SK-N-SH treated with all-trans-retinoic acid at 6 μM for 48 hours (cell line): ENCODE data around the gene MAPK4.

Experiments used
- ATAC-seq: fragments of 200-7000 bp; cut with Tn5 transposase; 3 replicates; pipeline ENCODE4 v1.9.1; 2020; ENCODE audit warnings: mild to moderate bottlenecking, moderate library complexity
- ARNTL ChIP-seq: fragments of 450-650 bp; formaldehyde crosslinking; IDR thresholded peaks from 2 replicates; pipeline ENCODE4 v1.5.0; 2020; ENCODE audit warnings: low read depth, mild to moderate bottlenecking, moderate library complexity, borderline replicate concordance
- BACH2 ChIP-seq: fragments of 250-450 bp; sonication (Bioruptor Pico); IDR thresholded peaks from 2 replicates; pipeline ENCODE4 v1.9.0; 2021; ENCODE audit warnings: mild to moderate bottlenecking, borderline replicate concordance
- CSDC2 ChIP-seq: fragments of 250-450 bp; sonication (Bioruptor Pico); IDR thresholded peaks from 2 replicates; pipeline ENCODE4 v1.5.0; 2020; ENCODE audit warnings: mild to moderate bottlenecking, moderate library complexity
- ESRRG ChIP-seq: fragments of 250-450 bp; sonication (Bioruptor Pico); IDR thresholded peaks from 2 replicates; pipeline ENCODE4 v1.6.1; 2021; ENCODE audit warnings: mild to moderate bottlenecking
- GLIS3 ChIP-seq: fragments of 250-450 bp; sonication (Bioruptor Pico); IDR thresholded peaks from 2 replicates; pipeline ENCODE4 v1.5.0; 2020; ENCODE audit warnings: mild to moderate bottlenecking, moderate library complexity
- ISL1 ChIP-seq: fragments of 250-450 bp; sonication (Bioruptor Pico); IDR thresholded peaks from 2 replicates; pipeline ENCODE4 v2.1.2; 2022; ENCODE audit warnings: mild to moderate bottlenecking, moderate library complexity
- OSR1 ChIP-seq: fragments of 250-450 bp; sonication (Bioruptor Pico); IDR thresholded peaks from 2 replicates; pipeline ENCODE4 v1.8.0; 2022; ENCODE audit warnings: moderate library complexity, mild to moderate bottlenecking, inconsistent platforms
- PPARA ChIP-seq: fragments of 250-450 bp; sonication (Bioruptor Pico); IDR thresholded peaks from 2 replicates; pipeline ENCODE4 v1.5.0; 2020; ENCODE audit warnings: mild to moderate bottlenecking, borderline replicate concordance
- RARB ChIP-seq: fragments of 250-450 bp; sonication (Bioruptor Pico); IDR thresholded peaks from 2 replicates; pipeline ENCODE4 v1.8.0; 2021; ENCODE audit warnings: mild to moderate bottlenecking, moderate library complexity
- SNAI2 ChIP-seq: fragments of 250-450 bp; sonication (Bioruptor Pico); IDR thresholded peaks from 2 replicates; pipeline ENCODE4 v1.5.0; 2020; ENCODE audit warnings: mild to moderate bottlenecking, moderate library complexity
- TCF4 ChIP-seq: fragments of 250-450 bp; sonication (Bioruptor Pico); IDR thresholded peaks from 2 replicates; pipeline ENCODE4 v1.8.0; 2021; ENCODE audit warnings: mild to moderate bottlenecking, moderate library complexity, borderline replicate concordance
- TOX ChIP-seq: fragments of 250-450 bp; sonication (Bioruptor Pico); IDR thresholded peaks from 2 replicates; pipeline ENCODE4 v1.8.0; 2021; ENCODE audit warnings: mild to moderate bottlenecking, moderate library complexity, borderline replicate concordance
- ZC3H10 ChIP-seq: fragments of 250-450 bp; sonication (Bioruptor Pico); IDR thresholded peaks from 2 replicates; pipeline ENCODE4 v1.5.1; 2021; ENCODE audit warnings: mild to moderate bottlenecking, moderate library complexity
- ZFP3 ChIP-seq: fragments of 250-450 bp; sonication (Bioruptor Pico); IDR thresholded peaks from 2 replicates; pipeline ENCODE4 v1.5.0; 2020; ENCODE audit warnings: mild to moderate bottlenecking, moderate library complexity
- ZNF565 ChIP-seq: fragments of 450-650 bp; formaldehyde crosslinking; conservative IDR thresholded peaks from 2 replicates; pipeline ENCODE4 v1.5.0; 2020; ENCODE audit warnings: low read depth, mild to moderate bottlenecking, moderate library complexity
- ZNF70 ChIP-seq: fragments of 450-650 bp; formaldehyde crosslinking; IDR thresholded peaks from 2 replicates; pipeline ENCODE4 v1.5.0; 2020; ENCODE audit warnings: mild to moderate bottlenecking, moderate library complexity
- ZNF8 ChIP-seq: fragments of 450-650 bp; formaldehyde crosslinking; IDR thresholded peaks from 2 replicates; pipeline ENCODE4 v1.5.0; 2020; ENCODE audit warnings: mild to moderate bottlenecking, moderate library complexity
- TF ChIP-seq, protein P1 (sequence below): fragments of 250-450 bp; sonication (Bioruptor Pico); IDR thresholded peaks from 2 replicates; pipeline ENCODE4 v1.8.0; 2021; ENCODE audit warnings: low read depth, mild to moderate bottlenecking, moderate library complexity, borderline replicate concordance
- TF ChIP-seq, protein P2 (sequence below): fragments of 250-450 bp; sonication (Bioruptor Pico); IDR thresholded peaks from 2 replicates; pipeline ENCODE4 v1.8.0; 2020; ENCODE audit warnings: mild to moderate bottlenecking, moderate library complexity, borderline replicate concordance
- TF ChIP-seq, protein P3 (sequence below): fragments of 250-450 bp; sonication (Bioruptor Pico); IDR thresholded peaks from 2 replicates; pipeline ENCODE4 v1.5.1; 2020; ENCODE audit warnings: low read depth, mild to moderate bottlenecking, moderate library complexity
- TF ChIP-seq, protein P4 (sequence below): fragments of 250-450 bp; sonication (Bioruptor Pico); IDR thresholded peaks from 2 replicates; pipeline ENCODE4 v1.5.1; 2021; ENCODE audit warnings: mild to moderate bottlenecking, moderate library complexity

The MAPK4 gene

DNA sequence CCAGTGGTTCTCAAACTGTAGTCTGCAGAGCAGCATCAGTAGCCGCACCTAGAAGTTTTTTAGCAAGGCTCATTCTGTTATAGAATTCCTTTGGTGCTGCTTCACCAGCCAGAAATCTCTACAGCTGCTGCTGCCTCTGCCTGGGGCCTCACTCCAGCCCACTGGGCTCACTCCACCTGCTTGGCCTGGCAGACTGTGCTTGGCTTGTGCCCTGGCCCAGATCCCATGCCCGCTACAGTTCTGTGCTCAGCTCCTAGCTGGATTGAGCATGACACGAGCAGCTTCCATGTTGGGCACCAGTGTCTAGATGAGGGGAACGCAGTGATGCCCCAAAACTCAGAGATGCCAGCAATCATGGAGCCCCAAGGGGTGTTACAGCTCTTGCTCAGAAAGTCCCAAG lies 22.6 kb downstream of the MAPK4 start:
- ATAC-seq = no peak
- TF ChIP-seq BACH2 (no peak), SNAI2 (CRISPR knock-in tag) (no peak), ZNF70 (no peak), ESRRG (CRISPR knock-in tag) (no peak), ZFP3 (no peak), ZNF8 (CRISPR knock-in tag) (no peak), ARNTL (CRISPR knock-in tag) (no peak), ISL1 (no peak), PPARA (CRISPR knock-in tag) (no peak)
- TF ChIP-seq, protein P1, sequence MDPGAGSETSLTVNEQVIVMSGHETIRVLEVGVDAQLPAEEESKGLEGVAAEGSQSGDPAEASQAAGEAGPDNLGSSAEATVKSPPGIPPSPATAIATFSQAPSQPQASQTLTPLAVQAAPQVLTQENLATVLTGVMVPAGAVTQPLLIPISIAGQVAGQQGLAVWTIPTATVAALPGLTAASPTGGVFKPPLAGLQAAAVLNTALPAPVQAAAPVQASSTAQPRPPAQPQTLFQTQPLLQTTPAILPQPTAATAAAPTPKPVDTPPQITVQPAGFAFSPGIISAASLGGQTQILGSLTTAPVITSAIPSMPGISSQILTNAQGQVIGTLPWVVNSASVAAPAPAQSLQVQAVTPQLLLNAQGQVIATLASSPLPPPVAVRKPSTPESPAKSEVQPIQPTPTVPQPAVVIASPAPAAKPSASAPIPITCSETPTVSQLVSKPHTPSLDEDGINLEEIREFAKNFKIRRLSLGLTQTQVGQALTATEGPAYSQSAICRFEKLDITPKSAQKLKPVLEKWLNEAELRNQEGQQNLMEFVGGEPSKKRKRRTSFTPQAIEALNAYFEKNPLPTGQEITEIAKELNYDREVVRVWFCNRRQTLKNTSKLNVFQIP = no peak
- TF ChIP-seq, protein P2, sequence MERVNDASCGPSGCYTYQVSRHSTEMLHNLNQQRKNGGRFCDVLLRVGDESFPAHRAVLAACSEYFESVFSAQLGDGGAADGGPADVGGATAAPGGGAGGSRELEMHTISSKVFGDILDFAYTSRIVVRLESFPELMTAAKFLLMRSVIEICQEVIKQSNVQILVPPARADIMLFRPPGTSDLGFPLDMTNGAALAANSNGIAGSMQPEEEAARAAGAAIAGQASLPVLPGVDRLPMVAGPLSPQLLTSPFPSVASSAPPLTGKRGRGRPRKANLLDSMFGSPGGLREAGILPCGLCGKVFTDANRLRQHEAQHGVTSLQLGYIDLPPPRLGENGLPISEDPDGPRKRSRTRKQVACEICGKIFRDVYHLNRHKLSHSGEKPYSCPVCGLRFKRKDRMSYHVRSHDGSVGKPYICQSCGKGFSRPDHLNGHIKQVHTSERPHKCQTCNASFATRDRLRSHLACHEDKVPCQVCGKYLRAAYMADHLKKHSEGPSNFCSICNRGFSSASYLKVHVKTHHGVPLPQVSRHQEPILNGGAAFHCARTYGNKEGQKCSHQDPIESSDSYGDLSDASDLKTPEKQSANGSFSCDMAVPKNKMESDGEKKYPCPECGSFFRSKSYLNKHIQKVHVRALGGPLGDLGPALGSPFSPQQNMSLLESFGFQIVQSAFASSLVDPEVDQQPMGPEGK (CRISPR knock-in tag) = no peak
- TF ChIP-seq, protein P3, sequence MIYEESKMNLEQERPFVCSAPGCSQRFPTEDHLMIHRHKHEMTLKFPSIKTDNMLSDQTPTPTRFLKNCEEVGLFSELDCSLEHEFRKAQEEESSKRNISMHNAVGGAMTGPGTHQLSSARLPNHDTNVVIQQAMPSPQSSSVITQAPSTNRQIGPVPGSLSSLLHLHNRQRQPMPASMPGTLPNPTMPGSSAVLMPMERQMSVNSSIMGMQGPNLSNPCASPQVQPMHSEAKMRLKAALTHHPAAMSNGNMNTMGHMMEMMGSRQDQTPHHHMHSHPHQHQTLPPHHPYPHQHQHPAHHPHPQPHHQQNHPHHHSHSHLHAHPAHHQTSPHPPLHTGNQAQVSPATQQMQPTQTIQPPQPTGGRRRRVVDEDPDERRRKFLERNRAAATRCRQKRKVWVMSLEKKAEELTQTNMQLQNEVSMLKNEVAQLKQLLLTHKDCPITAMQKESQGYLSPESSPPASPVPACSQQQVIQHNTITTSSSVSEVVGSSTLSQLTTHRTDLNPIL (CRISPR knock-in tag) = no peak

DNA sequence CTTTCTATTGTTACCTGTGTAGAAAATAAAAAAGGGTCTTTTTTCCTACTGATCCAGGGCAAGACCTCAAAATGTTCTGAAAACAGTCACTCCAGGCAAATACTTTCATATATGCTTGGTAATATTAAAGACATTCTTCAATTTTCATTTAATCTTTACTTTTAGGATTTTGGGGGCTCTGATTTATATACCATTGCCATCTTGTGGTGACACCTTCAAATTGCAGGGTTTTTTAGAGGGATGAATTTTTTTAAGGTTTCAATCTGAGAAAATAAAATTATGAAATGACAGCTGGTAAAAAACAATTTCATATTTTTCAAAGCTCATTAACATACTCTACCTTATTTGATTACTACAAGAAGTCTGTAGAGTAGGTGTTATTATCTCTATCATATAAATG lies 26.8 kb downstream of the MAPK4 start:
- no peak for ATAC-seq
- no peak for TF ChIP-seq GLIS3 (CRISPR knock-in tag)
- TF ChIP-seq RARB = no peak
- no peak for TF ChIP-seq TOX (CRISPR knock-in tag)
- TF ChIP-seq ESRRG (CRISPR knock-in tag) = no peak
- TF ChIP-seq OSR1 (CRISPR knock-in tag) = no peak
- no peak for TF ChIP-seq BACH2
- no peak for TF ChIP-seq ZC3H10
- TF ChIP-seq ZFP3 = no peak
- no peak for TF ChIP-seq TCF4 (CRISPR knock-in tag)
- TF ChIP-seq CSDC2 (CRISPR knock-in tag) = no peak
- TF ChIP-seq, protein P4, sequence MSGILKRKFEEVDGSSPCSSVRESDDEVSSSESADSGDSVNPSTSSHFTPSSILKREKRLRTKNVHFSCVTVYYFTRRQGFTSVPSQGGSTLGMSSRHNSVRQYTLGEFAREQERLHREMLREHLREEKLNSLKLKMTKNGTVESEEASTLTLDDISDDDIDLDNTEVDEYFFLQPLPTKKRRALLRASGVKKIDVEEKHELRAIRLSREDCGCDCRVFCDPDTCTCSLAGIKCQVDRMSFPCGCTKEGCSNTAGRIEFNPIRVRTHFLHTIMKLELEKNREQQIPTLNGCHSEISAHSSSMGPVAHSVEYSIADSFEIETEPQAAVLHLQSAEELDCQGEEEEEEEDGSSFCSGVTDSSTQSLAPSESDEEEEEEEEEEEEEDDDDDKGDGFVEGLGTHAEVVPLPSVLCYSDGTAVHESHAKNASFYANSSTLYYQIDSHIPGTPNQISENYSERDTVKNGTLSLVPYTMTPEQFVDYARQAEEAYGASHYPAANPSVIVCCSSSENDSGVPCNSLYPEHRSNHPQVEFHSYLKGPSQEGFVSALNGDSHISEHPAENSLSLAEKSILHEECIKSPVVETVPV (CRISPR knock-in tag) = no peak
- TF ChIP-seq ZNF70 = no peak
- no peak for TF ChIP-seq ARNTL (CRISPR knock-in tag)
- TF ChIP-seq, protein P2 (CRISPR knock-in tag) = no peak
- TF ChIP-seq, protein P1 = no peak
- no peak for TF ChIP-seq ZNF565 (CRISPR knock-in tag)

DNA sequence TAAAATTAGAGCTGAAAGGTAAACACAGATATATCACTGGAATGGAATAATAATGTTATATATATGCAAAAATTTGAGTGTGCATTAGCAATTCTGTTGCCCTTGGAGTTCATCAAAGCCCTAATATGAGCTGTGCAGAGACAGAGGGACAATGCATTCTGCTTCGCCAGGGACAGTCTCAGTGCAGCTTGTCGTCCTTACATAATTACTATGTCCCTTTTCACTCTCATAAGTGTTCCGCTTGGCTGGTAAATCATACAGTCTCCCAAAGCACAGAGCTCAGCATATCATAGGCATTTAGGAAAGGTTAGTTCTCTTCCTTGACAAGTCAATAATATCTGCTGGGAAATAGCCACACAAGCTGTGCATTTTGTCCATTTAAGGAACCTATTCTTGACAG lies 30.7 kb downstream of the MAPK4 start:
- TF ChIP-seq, protein P4 (CRISPR knock-in tag) = no peak
- no peak for TF ChIP-seq ZNF70
- no peak for TF ChIP-seq ZC3H10
- TF ChIP-seq ZNF8 (CRISPR knock-in tag) = no peak
- no peak for TF ChIP-seq TOX (CRISPR knock-in tag)
- TF ChIP-seq SNAI2 (CRISPR knock-in tag) = no peak
- TF ChIP-seq, protein P2 (CRISPR knock-in tag) = no peak
- TF ChIP-seq, protein P1 = no peak
- no peak for TF ChIP-seq GLIS3 (CRISPR knock-in tag)
- TF ChIP-seq RARB = no peak
- no peak for TF ChIP-seq ISL1
- TF ChIP-seq, all 23 proteins: peak for 0
- ATAC-seq = no peak
